ENCODE measurements around the gene ZNF579.

Gene ZNF579

GRCh38 chr19:55619286-55619685 lies 38.6 kb upstream of the ZNF579 start:
- no peak overlapping the region for H3K4me3 ChIP-seq (ENCODE audit: low read depth in 1 of 2, low read length in 2 of 2)
- no peak overlapping the region for H3K9ac ChIP-seq (ENCODE audit: low read length)
- peaks cover 9% of the 10 kb centered on the region for H3K36me3 ChIP-seq (ENCODE audit: insufficient read depth, low read length)
- H3K27ac ChIP-seq (ENCODE audit: low read depth, low read length) = no peak overlapping the region
- H3K27me3 ChIP-seq (ENCODE audit: control insufficient read depth in 1 of 2, insufficient read depth in 2 of 2, low read length in 2 of 2) = no peaks in the 10 kb centered on the region
- H3K9me3 ChIP-seq (ENCODE audit: low read length) = no peaks in the 10 kb centered on the region
- peaks cover 7% of the 10 kb centered on the region for H3K4me1 ChIP-seq (ENCODE audit: insufficient read depth, low read length)

- H3K27me3 ChIP-seq (ENCODE audit: control insufficient read depth in 1 of 2, insufficient read depth in 2 of 2, low read length in 2 of 2) = no peaks in the 10 kb centered on the region
- no peak overlapping the region for H3K27ac ChIP-seq (ENCODE audit: low read depth, low read length)
- peaks cover 9% of the 10 kb centered on the region for H3K36me3 ChIP-seq (ENCODE audit: insufficient read depth, low read length)
- no peaks in the 10 kb centered on the region for H3K9me3 ChIP-seq (ENCODE audit: low read length)
- H3K9ac ChIP-seq (ENCODE audit: low read length) = no peak overlapping the region
- peaks cover 2% of the 10 kb centered on the region for H3K4me1 ChIP-seq (ENCODE audit: insufficient read depth, low read length)
- H3K4me3 ChIP-seq (ENCODE audit: low read depth in 1 of 2, low read length in 2 of 2) = no peak overlapping the region
Measured at GRCh38 chr19:55618426-55618825, 37.8 kb upstream of the ZNF579 start.

- Histone ChIP-seq H3K4me1 (ENCODE audit: insufficient read depth, low read length) (no peaks in the 10 kb centered on the region), H3K27me3 (ENCODE audit: control insufficient read depth in 1 of 2, insufficient read depth in 2 of 2, low read length in 2 of 2) (no peaks in the 10 kb centered on the region), H3K9ac (ENCODE audit: low read length) (no peak overlapping the region), H3K4me3 (ENCODE audit: low read depth in 1 of 2, low read length in 2 of 2) (no peak overlapping the region), H3K9me3 (ENCODE audit: low read length) (no peaks in the 10 kb centered on the region), H3K27ac (ENCODE audit: low read depth, low read length) (no peak overlapping the region), H3K36me3 (ENCODE audit: insufficient read depth, low read length) (peaks cover 9% of the 10 kb centered on the region)
Measured at GRCh38 chr19:55617426-55617825, 36.8 kb upstream of the ZNF579 start.

GRCh38 chr19:55616395-55616875 lies 35.8 kb upstream of the ZNF579 start:
- no peaks in the 10 kb centered on the region for H3K9me3 ChIP-seq (ENCODE audit: low read length)
- H3K36me3 ChIP-seq (ENCODE audit: insufficient read depth, low read length) = peaks cover 9% of the 10 kb centered on the region
- no peaks in the 10 kb centered on the region for H3K27me3 ChIP-seq (ENCODE audit: control insufficient read depth in 1 of 2, insufficient read depth in 2 of 2, low read length in 2 of 2)
- H3K9ac ChIP-seq (ENCODE audit: low read length) = no peak overlapping the region
- H3K4me1 ChIP-seq (ENCODE audit: insufficient read depth, low read length) = peaks cover 7% of the 10 kb centered on the region
- no peak overlapping the region for H3K4me3 ChIP-seq (ENCODE audit: low read depth in 1 of 2, low read length in 2 of 2)
- H3K27ac ChIP-seq (ENCODE audit: low read depth, low read length) = no peak overlapping the region

- H3K9me3 ChIP-seq (ENCODE audit: low read length) = no peaks in the 10 kb centered on the region
- peaks cover 9% of the 10 kb centered on the region for H3K36me3 ChIP-seq (ENCODE audit: insufficient read depth, low read length)
- no peak overlapping the region for H3K9ac ChIP-seq (ENCODE audit: low read length)
- no peak overlapping the region for H3K27ac ChIP-seq (ENCODE audit: low read depth, low read length)
- H3K4me3 ChIP-seq (ENCODE audit: low read depth in 1 of 2, low read length in 2 of 2) = no peak overlapping the region
- H3K27me3 ChIP-seq (ENCODE audit: control insufficient read depth in 1 of 2, insufficient read depth in 2 of 2, low read length in 2 of 2) = no peaks in the 10 kb centered on the region
- peaks cover 10% of the 10 kb centered on the region for H3K4me1 ChIP-seq (ENCODE audit: insufficient read depth, low read length)
Measured at GRCh38 chr19:55615543-55616394, 35.1 kb upstream of the ZNF579 start.

- Histone ChIP-seq H3K4me1 (ENCODE audit: insufficient read depth, low read length) (peaks cover 10% of the 10 kb centered on the region), H3K36me3 (ENCODE audit: insufficient read depth, low read length) (peaks cover 9% of the 10 kb centered on the region), H3K9me3 (ENCODE audit: low read length) (no peaks in the 10 kb centered on the region), H3K27ac (ENCODE audit: low read depth, low read length) (no peak overlapping the region), H3K4me3 (ENCODE audit: low read depth in 1 of 2, low read length in 2 of 2) (no peak overlapping the region), H3K27me3 (ENCODE audit: control insufficient read depth in 1 of 2, insufficient read depth in 2 of 2, low read length in 2 of 2) (no peaks in the 10 kb centered on the region), H3K9ac (ENCODE audit: low read length) (no peak overlapping the region)
Measured at GRCh38 chr19:55614711-55615542, 34.3 kb upstream of the ZNF579 start.

- H3K4me1 ChIP-seq (ENCODE audit: insufficient read depth, low read length) = peaks cover 10% of the 10 kb centered on the region
- no peak overlapping the region for H3K27ac ChIP-seq (ENCODE audit: low read depth, low read length)
- no peak overlapping the region for H3K4me3 ChIP-seq (ENCODE audit: low read depth in 1 of 2, low read length in 2 of 2)
- no peaks in the 10 kb centered on the region for H3K27me3 ChIP-seq (ENCODE audit: control insufficient read depth in 1 of 2, insufficient read depth in 2 of 2, low read length in 2 of 2)
- H3K36me3 ChIP-seq (ENCODE audit: insufficient read depth, low read length) = peaks cover 9% of the 10 kb centered on the region
- H3K9ac ChIP-seq (ENCODE audit: low read length) = no peak overlapping the region
- H3K9me3 ChIP-seq (ENCODE audit: low read length) = no peaks in the 10 kb centered on the region
Measured at GRCh38 chr19:55613930-55614710, 33.5 kb upstream of the ZNF579 start.

- no peaks in the 10 kb centered on the region for H3K27me3 ChIP-seq (ENCODE audit: control insufficient read depth in 1 of 2, insufficient read depth in 2 of 2, low read length in 2 of 2)
- peaks cover 9% of the 10 kb centered on the region for H3K36me3 ChIP-seq (ENCODE audit: insufficient read depth, low read length)
- no peak overlapping the region for H3K4me3 ChIP-seq (ENCODE audit: low read depth in 1 of 2, low read length in 2 of 2)
- H3K4me1 ChIP-seq (ENCODE audit: insufficient read depth, low read length) = peaks cover 10% of the 10 kb centered on the region
- H3K27ac ChIP-seq (ENCODE audit: low read depth, low read length) = no peak overlapping the region
- H3K9ac ChIP-seq (ENCODE audit: low read length) = no peak overlapping the region
- H3K9me3 ChIP-seq (ENCODE audit: low read length) = no peaks in the 10 kb centered on the region
Measured at GRCh38 chr19:55613396-55613795, 32.7 kb upstream of the ZNF579 start.

- Histone ChIP-seq H3K36me3 (ENCODE audit: insufficient read depth, low read length) (peaks cover 9% of the 10 kb centered on the region), H3K9me3 (ENCODE audit: low read length) (no peaks in the 10 kb centered on the region), H3K27me3 (ENCODE audit: control insufficient read depth in 1 of 2, insufficient read depth in 2 of 2, low read length in 2 of 2) (no peaks in the 10 kb centered on the region), H3K9ac (ENCODE audit: low read length) (no peak overlapping the region), H3K4me1 (ENCODE audit: insufficient read depth, low read length) (peaks cover 13% of the 10 kb centered on the region), H3K4me3 (ENCODE audit: low read depth in 1 of 2, low read length in 2 of 2) (no peak overlapping the region), H3K27ac (ENCODE audit: low read depth, low read length) (no peak overlapping the region)
Measured at GRCh38 chr19:55611983-55612645, 31.5 kb upstream of the ZNF579 start.

- Histone ChIP-seq H3K9ac (ENCODE audit: low read length) (no peak overlapping the region), H3K36me3 (ENCODE audit: insufficient read depth, low read length) (peaks cover 10% of the 10 kb centered on the region), H3K27ac (ENCODE audit: low read depth, low read length) (no peak overlapping the region), H3K4me1 (ENCODE audit: insufficient read depth, low read length) (peaks cover 19% of the 10 kb centered on the region), H3K27me3 (ENCODE audit: control insufficient read depth in 1 of 2, insufficient read depth in 2 of 2, low read length in 2 of 2) (no peaks in the 10 kb centered on the region), H3K4me3 (ENCODE audit: low read depth in 1 of 2, low read length in 2 of 2) (no peak overlapping the region), H3K9me3 (ENCODE audit: low read length) (no peaks in the 10 kb centered on the region)
Measured at GRCh38 chr19:55611300-55611982, 30.8 kb upstream of the ZNF579 start.
